GM18498 (cell line): ENCODE data around the gene PGAP6.
"Not testable (repeated sequence)": the region's sequence is repeated elsewhere in the genome, so short reads cannot be mapped to it uniquely, and the experiment has no call there.

Experiments used
- ATAC-seq: cut with Tn5 transposase; IDR thresholded peaks from one replicate; pipeline ENCODE4 v1.9.1; 2021; ENCODE audit warnings: mild to moderate bottlenecking, moderate library complexity; ENCODE audit not compliant: unreplicated experiment

PGAP6 gene

GRCh38 chr16:331181-331814 is 50.5 kb downstream of the PGAP6 start:
- ATAC-seq = not testable (repeated sequence)

- ATAC-seq = no peak
These were observed 51.0 kb downstream of the PGAP6 start for GRCh38 chr16:330741-331140.

- ATAC-seq = no peak
These were observed 56.2 kb downstream of the PGAP6 start for GRCh38 chr16:325375-326145.

- ATAC-seq = peak; percentile 56
These were observed 57.1 kb downstream of the PGAP6 start for GRCh38 chr16:324451-325334.

- ATAC-seq = no peak
These were observed 57.7 kb downstream of the PGAP6 start for GRCh38 chr16:324201-324450.

GRCh38 chr16:322476-323143 is 59.2 kb downstream of the PGAP6 start:
- no peak for ATAC-seq

- no peak for ATAC-seq
These were observed 60.2 kb downstream of the PGAP6 start for GRCh38 chr16:321532-321931.
